Vagina (tissue), 2 donors: ENCODE measurements around the gene FFAR1. TPM values are rescaled to one million over a fixed set of nuclear protein-coding genes. Genes with fewer than 3 reads are reported as not detected.

Experiments used
- DNase-seq, 2 donors: peaks; one replicate each; pipeline ENCODE4 v3.0.0-alpha.2; 2017; ENCODE audit errors: extremely low spot score in 2 of 2
- H3K27ac ChIP-seq: fragments of 200-600 bp; sonication (generic); one replicate; pipeline ENCODE4 v1.5.1; 2019
- H3K27me3 ChIP-seq: fragments of 200-600 bp; sonication (generic); one replicate; pipeline ENCODE4 v1.5.1; 2019
- H3K36me3 ChIP-seq, 2 donors: fragments of 200-600 bp; sonication (generic); one replicate each; pipeline ENCODE4 v1.5.1; 2017 to 2019
- H3K4me1 ChIP-seq: fragments of 200-600 bp; sonication (generic); one replicate; pipeline ENCODE4 v1.5.1; 2019
- H3K4me3 ChIP-seq, 2 donors: fragments of 200-600 bp; sonication (generic); 1 replicate in 1 of 2; 2 replicates in 1 of 2; pipeline ENCODE4 v1.5.1; 2016 to 2019
- H3K9me3 ChIP-seq: fragments of 200-600 bp; sonication (generic); one replicate; pipeline ENCODE4 v1.5.1; 2019
- POLR2A ChIP-seq, 2 donors: fragments of 450-650 bp; IDR thresholded peaks; one replicate each; pipeline ENCODE4 v1.6.1; 2017; ENCODE audit warnings: antibody characterized with exemption in 2 of 2, mild to moderate bottlenecking in 2 of 2, moderate library complexity in 2 of 2
- POLR2AphosphoS5 ChIP-seq, 2 donors: sonication (generic); formaldehyde crosslinking; IDR thresholded peaks; one replicate each; pipeline ENCODE4 v1.9.0; 2017; ENCODE audit warnings: antibody characterized with exemption in 2 of 2, mild to moderate bottlenecking in 2 of 2, low read depth in 1 of 2; ENCODE audit not compliant: insufficient read depth in 1 of 2
- intact Hi-C: fragments of 100-400 bp; cut with DNase I; formaldehyde crosslinking; loops from one replicate; pipeline ENCODE4 v1.15.1; 2023
- total RNA-seq: library from RNA; depleted of rRNA; stranded (reverse); fragments of >200 nt; gene quantifications from one replicate; pipeline ENCODE4 v1.2.3, GENCODE V29; 2016
- TF ChIP-seq, protein P1 (sequence below), 3 experiments: fragments of 450-650 bp in 2 of 3; fragments of 200-600 bp in 1 of 3; sonication (generic) in 1 of 3; IDR thresholded peaks; one replicate each; pipeline ENCODE4 v1.5.1; 2017 to 2019; ENCODE audit warnings: antibody characterized with exemption in 3 of 3, mild to moderate bottlenecking in 2 of 3, moderate library complexity in 2 of 3

FFAR1 gene
- total RNA-seq, 1 donor from 2014 or later = not detected

DNA sequence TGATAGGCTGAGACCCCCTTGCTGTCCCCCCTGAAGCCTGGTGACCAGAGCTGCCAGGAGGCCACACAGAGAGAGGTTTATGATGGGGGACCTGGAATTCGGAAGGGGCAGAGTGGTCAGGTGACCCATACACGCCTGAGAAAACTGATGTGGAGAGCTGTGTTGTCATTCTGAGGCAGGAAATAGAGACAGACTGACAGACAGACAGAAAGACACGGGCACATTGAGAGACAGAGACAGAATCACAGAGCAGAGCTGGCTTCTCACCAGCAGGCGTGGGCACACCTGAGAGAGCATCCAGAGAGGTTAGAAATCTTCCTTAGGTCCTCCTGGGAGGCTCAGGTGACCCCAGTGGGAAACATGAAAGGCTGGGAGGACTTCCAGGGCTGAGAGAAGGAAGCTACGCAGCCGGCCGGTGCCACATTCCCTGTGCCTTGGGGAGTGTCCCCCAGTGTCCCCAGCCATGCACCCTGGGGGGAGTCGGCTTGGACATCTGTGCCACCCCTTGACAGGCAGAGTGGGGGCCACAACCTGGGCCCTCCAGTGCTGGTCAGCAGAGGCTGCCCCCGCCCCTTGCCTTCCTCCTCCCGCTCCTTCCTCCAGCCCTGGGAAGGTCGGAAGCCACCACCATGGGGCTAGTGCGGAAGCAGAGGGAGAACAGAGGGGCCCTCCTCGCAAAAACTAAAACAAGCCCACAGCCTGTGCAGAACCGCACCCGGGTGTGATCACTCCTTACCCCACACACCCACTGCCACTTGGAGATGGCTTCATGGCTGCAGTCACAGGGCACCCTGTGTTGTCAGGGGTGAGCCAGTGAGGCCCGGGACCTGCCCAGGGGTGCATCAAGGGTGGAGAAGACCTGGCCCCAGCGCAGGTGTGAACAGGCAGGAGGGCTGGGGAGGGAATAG, 2.2 kb downstream of the FFAR1 start:
- Histone ChIP-seq H3K4me3 (no peak overlapping the region), H3K36me3 (no peaks in the 10 kb centered on the region), H3K27ac (no peak overlapping the region), H3K27me3 (no peaks in the 10 kb centered on the region), H3K4me1 (no peaks in the 10 kb centered on the region), H3K9me3 (no peaks in the 10 kb centered on the region)
- peak in 1 of 2 donors; percentile 40 for DNase-seq
- TF ChIP-seq POLR2AphosphoS5 (IDR thresholded peaks at IDR 0.05; ENCODE audit: insufficient read depth in 1 of 2, low read depth in 1 of 2) (no peak), POLR2A (IDR thresholded peaks at IDR 0.05) (no peak)
- TF ChIP-seq, protein P1, sequence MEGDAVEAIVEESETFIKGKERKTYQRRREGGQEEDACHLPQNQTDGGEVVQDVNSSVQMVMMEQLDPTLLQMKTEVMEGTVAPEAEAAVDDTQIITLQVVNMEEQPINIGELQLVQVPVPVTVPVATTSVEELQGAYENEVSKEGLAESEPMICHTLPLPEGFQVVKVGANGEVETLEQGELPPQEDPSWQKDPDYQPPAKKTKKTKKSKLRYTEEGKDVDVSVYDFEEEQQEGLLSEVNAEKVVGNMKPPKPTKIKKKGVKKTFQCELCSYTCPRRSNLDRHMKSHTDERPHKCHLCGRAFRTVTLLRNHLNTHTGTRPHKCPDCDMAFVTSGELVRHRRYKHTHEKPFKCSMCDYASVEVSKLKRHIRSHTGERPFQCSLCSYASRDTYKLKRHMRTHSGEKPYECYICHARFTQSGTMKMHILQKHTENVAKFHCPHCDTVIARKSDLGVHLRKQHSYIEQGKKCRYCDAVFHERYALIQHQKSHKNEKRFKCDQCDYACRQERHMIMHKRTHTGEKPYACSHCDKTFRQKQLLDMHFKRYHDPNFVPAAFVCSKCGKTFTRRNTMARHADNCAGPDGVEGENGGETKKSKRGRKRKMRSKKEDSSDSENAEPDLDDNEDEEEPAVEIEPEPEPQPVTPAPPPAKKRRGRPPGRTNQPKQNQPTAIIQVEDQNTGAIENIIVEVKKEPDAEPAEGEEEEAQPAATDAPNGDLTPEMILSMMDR (IDR thresholded peaks at IDR 0.05) = no peak
- intact Hi-C loops = loop anchor here (10.0 kb wide), 1 partner anchor 145 kb away; the partner anchor contains the start of gene KRTDAP

DNA sequence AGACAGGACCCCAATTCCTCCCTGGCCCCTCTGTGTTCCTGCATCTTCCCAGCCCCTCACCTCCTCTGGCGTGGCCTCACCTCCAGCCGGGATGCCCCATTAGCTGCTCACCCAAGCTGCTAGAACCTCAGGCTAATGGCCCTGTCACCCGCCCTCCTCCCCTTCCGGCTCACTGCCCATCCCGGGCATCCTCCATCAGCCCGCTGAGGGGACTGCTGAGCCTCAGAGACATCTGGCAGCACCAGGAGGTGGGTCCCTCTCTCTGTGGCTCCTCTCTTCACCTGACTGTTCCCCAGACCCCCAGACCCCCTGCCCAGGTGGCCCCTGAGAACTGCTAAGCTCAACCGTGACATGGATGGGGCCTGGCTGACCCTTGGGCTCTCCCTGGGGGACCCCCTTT, 2.9 kb downstream of the FFAR1 start:
- Histone ChIP-seq H3K27me3 (no peaks in the 10 kb centered on the region), H3K9me3 (no peaks in the 10 kb centered on the region), H3K4me3 (no peak overlapping the region), H3K27ac (no peak overlapping the region), H3K4me1 (no peaks in the 10 kb centered on the region), H3K36me3 (no peaks in the 10 kb centered on the region)
- intact Hi-C loops = loop anchor here (10.0 kb wide), 1 partner anchor 144 kb away; the partner anchor contains the start of gene KRTDAP
- TF ChIP-seq POLR2AphosphoS5 (IDR thresholded peaks at IDR 0.05; ENCODE audit: insufficient read depth in 1 of 2, low read depth in 1 of 2) = no peak
- TF ChIP-seq POLR2A (IDR thresholded peaks at IDR 0.05) = no peak
- TF ChIP-seq, protein P1 (IDR thresholded peaks at IDR 0.05) = no peak
- no peak for DNase-seq

DNA sequence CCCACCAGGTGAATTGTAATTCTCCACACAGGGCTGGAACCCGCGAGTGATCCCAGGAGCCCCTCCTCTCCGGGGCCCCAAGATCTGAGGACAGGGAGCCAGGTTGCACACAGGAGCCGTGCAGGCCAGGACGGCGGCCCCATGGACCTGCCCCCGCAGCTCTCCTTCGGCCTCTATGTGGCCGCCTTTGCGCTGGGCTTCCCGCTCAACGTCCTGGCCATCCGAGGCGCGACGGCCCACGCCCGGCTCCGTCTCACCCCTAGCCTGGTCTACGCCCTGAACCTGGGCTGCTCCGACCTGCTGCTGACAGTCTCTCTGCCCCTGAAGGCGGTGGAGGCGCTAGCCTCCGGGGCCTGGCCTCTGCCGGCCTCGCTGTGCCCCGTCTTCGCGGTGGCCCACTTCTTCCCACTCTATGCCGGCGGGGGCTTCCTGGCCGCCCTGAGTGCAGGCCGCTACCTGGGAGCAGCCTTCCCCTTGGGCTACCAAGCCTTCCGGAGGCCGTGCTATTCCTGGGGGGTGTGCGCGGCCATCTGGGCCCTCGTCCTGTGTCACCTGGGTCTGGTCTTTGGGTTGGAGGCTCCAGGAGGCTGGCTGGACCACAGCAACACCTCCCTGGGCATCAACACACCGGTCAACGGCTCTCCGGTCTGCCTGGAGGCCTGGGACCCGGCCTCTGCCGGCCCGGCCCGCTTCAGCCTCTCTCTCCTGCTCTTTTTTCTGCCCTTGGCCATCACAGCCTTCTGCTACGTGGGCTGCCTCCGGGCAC, 3.9 kb downstream of the FFAR1 start:
- TF ChIP-seq POLR2A (IDR thresholded peaks at IDR 0.05) (no peak), POLR2AphosphoS5 (IDR thresholded peaks at IDR 0.05; ENCODE audit: insufficient read depth in 1 of 2, low read depth in 1 of 2) (no peak)
- TF ChIP-seq, protein P1 (IDR thresholded peaks at IDR 0.05) = no peak
- H3K27me3 ChIP-seq = no peaks in the 10 kb centered on the region
- no peaks in the 10 kb centered on the region for H3K36me3 ChIP-seq
- H3K9me3 ChIP-seq = no peaks in the 10 kb centered on the region
- intact Hi-C loops = loop anchor here (10.0 kb wide), 1 partner anchor 143 kb away; the partner anchor contains the start of gene KRTDAP
- no peak overlapping the region for H3K4me3 ChIP-seq
- no peaks in the 10 kb centered on the region for H3K4me1 ChIP-seq
- no peak overlapping the region for H3K27ac ChIP-seq
- DNase-seq = no peak

DNA sequence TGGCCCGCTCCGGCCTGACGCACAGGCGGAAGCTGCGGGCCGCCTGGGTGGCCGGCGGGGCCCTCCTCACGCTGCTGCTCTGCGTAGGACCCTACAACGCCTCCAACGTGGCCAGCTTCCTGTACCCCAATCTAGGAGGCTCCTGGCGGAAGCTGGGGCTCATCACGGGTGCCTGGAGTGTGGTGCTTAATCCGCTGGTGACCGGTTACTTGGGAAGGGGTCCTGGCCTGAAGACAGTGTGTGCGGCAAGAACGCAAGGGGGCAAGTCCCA, 4.4 kb downstream of the FFAR1 start:
- intact Hi-C loops = loop anchor here (10.0 kb wide), 1 partner anchor 143 kb away; the partner anchor contains the start of gene KRTDAP
- TF ChIP-seq POLR2AphosphoS5 (IDR thresholded peaks at IDR 0.05; ENCODE audit: insufficient read depth in 1 of 2, low read depth in 1 of 2) (no peak), POLR2A (IDR thresholded peaks at IDR 0.05) (no peak)
- TF ChIP-seq, protein P1 (IDR thresholded peaks at IDR 0.05) = no peak
- DNase-seq = no peak
- Histone ChIP-seq H3K27me3 (no peaks in the 10 kb centered on the region), H3K27ac (no peak overlapping the region), H3K4me1 (no peaks in the 10 kb centered on the region), H3K4me3 (no peak overlapping the region), H3K9me3 (no peaks in the 10 kb centered on the region), H3K36me3 (no peaks in the 10 kb centered on the region)
